Hematopoietic multipotent progenitor cell treated with erythropoietin and hydrocortisone succinate and interleukin-3 and kit ligand, for 8 days (in vitro differentiated cells): Measurements from ENCODE around the gene SLC25A21.
A peak's percentile ranks its signal among the peaks of the same experiment; 100 is the strongest.

ENCODE experiments used
- DNase-seq: peaks from one replicate; pipeline ENCODE4 v3.0.0-alpha.2; 2015

SLC25A21 gene

DNA sequence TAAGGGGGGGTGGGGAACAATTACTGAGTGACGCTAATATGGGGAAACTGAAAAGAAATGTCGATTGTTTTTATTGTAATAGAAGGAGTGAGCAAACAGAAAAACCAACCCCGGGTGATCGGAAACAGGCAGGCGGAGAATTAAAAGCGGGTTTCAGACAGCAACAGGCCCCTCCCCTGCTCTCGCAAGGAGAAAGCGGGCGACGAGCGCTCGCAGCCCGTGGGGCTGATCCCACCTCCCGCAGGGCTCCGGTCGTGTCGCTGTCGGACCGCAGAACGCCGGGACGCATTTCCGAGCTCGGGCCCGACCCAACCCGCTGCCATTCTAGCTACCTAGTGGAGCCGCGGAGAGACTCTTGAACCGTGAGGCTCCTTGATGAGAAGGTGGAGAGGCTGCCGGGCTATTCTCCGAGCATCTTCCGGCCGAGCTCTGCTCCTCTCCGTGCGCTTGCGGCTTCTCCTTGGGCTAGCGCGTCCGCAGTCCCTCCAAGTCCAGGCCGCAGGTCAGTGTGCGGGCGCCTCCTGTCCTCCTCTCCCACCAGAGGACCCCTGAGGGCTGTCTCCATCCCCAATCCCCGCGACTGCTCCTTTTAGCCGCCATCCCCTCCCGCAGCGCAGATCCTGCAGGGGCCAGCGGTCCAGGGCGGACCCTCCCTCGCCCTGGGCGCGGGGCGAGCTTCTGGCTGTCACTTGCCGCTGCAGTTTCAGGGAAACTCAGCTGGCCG is 514.8 kb downstream of the SLC25A21 start:
- no peak for DNase-seq

DNA sequence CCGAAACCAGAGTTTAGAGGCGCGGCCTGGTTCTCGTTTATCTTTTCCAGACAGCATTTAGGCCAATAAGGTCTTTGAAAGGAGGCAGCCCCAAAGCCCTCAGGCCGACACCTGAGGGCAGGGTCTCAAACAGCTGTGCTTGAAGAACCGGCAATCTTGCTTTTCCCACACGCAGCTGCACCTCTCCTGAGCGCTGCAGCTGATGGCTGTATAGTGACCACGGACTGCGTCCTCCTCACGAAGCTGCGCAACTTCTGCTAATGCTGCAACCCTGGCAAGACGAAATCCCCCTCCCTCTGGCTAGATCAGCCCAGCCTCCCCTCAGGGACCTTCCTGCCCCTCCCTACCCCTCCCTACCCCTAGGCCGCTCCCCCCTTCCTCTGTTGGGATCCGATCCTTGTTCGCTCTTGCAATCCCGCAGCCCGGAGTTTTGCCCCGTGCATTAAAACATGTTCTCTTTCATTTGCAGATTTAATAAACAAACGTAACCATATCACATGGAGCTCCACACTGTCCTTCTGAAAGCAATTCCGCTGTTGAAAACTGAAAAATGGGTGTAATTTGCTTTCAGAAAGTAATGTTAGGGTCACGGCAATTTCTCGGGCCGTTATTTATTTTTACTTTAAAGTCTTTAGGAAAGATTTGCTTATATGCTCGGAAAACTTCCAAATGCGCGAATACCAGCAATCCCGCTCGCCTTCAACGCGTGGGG is 515.6 kb downstream of the SLC25A21 start:
- DNase-seq, result no peak

DNA sequence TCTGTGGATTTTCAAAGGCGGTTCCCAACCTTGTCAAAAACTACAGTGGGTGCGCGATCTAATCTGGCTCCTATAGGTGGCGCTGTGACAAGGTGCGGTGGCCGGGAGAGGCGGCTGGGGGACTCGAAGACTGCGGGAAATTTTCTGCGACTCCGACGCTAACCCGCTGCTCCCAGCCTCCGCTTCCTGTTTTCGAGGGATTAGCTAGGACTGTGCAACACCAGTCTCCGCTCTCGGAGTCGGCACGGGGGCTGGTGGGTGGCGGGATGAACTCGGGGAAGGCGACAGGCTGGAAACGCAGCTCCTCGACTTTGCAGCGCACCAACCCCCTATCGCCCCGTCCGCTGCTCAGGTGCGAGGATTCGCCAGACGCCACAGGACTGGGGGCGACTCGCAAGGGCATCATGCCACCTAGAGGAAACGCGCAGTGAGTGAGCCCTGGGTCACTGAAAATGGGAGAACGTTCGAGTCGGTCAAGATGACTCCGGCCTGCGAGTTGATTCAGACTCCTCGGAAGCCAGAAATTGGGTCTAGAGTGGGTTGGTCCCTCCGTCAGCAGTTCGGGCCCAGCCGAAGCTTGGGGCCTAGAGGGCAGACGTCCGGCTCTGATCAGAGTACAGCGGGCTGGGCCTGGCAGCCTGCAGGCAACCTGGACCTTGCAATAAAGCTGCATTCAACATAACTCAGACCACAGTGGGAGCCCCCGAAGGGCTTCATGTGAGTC is 516.3 kb downstream of the SLC25A21 start:
- peak; percentile 45 for DNase-seq

DNA sequence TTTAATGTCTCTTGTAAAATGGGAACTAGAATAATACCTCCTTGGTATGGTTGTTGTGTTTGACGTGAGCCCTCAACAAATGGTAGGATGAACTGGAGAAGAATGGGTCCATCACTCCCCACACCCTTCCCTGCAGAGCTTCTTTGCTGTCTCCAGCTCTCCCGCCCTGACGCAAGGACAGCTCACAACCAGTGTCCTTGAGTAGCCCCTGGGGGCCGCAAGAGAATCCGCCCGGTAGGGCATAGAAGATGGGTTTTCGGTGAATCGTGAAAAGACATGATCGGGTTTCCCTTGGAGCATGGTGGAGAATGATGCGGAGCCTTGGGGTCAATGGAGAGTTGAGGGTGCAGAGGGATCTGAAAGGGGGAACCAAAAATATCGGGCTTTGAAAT is 516.8 kb downstream of the SLC25A21 start:
- DNase-seq, result no peak

DNA sequence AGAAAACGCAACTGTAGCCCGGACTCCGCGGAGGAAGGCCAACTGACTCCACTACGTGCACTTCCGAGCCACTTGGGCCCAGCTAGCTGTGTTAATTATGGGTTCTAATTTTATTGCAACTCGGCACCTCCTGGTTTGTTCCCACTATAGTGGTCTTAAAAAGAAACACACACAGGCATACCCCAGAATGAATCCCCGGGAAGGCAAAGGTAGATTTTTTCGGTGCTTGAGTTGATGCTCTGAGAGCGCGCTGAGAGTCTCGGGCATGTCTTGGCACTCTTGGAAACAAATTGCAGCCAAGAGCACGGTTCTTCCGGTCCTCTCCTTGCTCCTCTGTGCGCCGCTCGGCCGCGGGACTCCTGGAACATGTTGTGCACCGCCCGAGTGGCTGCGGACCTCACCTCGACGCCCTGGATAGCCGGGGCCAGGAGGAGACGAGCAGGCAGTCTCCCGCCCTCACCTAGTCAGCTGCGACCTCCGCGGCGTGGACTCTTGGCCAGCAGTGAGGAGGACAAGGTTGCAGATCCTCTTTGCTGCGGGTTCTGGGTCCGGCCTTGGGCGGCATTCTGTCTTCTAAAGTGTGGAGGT is 517.5 kb downstream of the SLC25A21 start:
- DNase-seq, result no peak

DNA sequence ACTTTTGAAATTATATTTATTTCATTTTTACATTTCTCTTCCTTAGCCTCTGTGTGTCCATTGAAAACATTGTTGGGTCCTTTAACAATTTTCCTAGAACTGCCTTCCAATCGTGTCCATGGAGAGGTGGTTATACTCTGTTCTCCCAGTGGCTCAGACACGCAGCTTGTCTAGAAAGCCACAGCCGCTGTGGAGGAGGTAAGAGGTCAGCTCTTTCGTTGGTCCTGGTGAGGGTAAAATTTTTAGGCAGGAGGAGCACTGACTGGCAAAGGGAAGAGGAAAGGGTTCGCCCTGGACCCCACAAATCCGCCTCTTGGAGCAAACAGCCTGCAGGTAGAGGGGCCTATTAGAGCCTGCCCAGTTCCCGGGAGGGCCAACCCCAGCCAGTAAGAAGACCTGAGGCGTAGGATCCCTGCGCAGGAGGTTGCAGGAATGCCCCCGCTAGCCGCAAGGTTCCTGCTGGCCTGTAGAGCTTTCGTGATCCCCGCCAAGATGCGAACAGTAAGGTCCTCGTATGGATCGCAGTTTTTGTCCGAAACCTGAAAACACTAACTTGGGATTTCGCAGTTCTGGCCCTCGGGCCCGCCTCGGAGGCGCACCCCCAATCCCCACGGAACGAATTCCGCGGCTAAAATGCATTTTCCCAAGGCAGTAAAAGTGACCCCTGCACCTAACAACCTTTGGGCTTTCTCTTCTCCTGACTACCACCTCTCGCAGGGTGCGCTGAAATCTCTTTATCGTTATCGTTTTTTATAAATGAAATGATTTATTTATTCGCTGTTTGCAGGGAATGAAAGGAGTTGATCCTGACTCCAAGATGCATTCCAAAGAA is 518.2 kb downstream of the SLC25A21 start:
- DNase-seq, result no peak

DNA sequence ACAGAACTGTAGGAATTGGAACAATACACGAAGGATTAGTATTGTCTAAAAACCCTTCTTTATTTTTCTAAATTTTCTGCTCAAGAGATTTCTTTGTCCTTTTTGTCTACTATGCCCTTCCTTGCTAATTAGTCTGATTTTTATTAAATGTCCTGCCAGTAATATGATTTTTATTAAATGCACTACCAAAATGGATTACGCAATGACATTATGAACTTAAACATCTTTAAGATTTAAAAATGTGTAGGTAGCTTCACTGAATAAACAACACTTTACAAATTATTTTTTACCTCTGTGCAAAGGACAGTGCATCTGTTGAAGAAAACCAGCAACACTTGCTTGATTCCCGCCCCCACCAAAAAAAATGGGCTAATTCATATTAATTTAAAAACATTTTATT is 519.0 kb downstream of the SLC25A21 start:
- no peak for DNase-seq

DNA sequence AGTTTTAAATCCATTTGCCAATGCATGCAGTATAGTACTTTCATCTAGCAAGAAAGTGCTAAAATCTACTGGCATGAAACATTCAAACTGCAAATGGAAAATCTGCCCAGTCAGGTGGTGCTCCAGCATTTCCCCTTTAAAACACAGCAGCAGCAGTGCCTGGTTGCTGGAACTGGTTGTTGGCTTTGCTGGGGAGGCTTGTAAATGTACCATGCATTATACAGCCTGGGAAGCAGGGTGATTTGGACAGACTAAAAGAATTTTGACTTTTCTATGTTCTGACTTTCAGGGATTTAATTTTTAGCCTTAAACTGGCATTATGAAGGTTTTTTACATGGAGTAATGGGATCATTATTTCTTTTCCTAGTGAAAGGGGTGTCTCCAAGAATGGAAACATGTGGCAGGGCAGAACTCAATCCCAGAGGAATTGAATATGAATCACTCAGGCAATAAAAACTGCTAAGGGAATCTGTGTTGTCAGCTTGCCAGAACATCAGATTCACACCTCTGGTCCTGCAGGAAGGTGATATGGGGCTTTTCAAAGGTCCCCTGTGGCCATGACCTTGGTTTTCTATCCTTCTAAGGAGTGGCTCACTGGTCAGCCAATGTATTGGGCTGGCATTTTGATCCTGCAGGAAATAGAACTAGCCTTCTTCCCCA is 519.7 kb downstream of the SLC25A21 start:
- DNase-seq, result no peak

DNA sequence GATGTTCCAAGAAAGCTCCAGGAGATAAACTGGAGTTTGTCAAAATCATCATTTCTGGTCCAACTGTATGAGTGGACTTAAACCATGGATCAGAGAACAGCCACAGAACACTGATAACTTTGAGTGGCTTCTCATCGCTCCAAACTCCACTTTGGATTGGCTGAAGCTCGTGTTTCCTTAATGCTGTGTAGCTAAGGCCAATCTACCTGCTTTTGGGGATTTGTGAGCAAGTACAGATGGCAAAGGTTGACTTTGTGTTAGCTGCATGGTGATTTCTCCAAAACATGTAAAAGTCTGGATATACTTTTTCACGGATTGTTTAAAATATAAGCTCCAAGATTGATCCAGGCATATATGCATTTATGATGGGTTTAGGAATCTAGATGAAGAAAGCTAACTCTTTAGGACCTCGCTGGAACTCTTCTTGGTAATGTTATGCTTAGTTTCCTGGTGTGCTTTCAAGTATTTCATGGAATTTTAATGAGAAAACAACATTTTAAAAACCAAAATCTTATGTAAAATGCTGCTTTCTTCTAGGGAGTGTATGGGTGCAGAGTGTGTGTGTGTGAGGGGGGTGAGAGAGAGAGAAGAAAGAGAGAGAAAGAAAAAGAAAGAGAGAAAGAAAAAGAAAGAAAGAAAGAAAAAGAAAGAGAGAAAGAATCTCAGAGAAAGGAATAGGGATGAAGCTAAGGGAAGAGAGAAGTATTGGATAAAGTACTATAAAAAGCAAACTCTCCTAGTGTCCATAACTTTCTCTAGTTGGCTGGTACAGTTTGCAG is 522.3 kb downstream of the SLC25A21 start:
- DNase-seq, result no peak

DNA sequence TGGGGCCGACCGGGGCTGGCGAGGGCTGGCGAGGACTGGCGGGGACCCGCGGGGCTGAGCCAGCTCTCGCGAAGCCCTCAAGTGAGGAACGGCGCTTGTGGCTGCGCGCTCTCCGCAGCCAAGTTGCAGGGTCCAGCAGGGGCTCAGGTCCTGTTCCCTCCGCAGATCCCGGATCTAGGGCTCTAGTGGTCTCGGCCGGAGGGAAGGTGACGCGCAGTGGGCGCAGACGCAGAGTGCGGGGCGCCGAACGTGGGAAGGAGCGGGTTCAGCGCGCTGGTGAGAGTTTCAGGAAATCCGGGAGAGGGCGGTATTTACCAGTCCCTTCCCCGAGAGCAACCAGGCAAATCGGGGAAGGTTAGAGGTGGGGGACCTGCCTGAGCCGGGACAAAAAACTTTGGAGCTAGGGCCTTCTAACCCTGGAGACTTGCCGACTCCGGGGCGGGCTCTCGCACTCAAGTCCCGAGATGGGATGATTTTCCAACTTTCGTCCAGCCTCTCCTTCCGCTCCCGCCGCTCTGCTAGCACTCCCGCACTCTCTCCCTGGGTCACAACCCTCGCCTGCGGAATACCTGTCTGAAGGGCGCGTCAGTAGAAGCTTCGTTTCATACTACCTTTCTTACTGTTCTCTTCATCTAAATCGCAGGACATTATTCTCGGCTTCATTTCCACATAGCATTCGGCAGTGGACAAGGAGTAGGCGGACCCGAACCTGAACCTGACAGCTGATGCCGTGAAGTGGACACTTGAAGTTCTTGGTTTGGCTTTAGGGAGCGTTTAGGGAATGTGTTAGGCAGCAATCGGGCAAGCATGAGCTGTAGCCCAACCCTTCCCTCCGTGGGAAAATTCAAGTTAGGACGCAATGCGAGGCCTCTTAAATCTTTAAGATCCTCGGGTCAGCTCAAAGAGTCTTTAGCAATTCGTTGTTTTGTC is 524.3 kb downstream of the SLC25A21 start:
- DNase-seq, result peak; percentile 31

DNA sequence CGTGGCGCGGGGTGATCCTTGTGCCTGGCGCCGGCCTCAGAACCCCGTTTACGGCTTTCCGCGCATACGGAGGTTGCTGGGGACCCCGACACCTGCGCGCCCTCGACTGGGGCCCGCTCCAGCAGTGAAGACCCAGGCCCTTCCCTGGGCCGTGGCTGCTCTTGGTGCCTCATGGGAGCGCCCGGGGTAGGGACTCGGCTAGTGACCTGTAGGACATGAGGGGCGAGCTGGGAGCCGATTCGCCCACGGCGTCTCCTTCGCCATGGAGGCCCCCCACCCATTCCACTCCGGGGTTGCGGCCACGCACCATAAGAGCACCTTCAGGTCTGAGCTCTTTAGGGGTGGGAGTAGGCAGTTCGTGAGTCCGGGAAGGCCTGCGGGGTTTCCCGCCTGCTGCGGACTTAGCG is 525.0 kb downstream of the SLC25A21 start:
- DNase-seq, result no peak

DNA sequence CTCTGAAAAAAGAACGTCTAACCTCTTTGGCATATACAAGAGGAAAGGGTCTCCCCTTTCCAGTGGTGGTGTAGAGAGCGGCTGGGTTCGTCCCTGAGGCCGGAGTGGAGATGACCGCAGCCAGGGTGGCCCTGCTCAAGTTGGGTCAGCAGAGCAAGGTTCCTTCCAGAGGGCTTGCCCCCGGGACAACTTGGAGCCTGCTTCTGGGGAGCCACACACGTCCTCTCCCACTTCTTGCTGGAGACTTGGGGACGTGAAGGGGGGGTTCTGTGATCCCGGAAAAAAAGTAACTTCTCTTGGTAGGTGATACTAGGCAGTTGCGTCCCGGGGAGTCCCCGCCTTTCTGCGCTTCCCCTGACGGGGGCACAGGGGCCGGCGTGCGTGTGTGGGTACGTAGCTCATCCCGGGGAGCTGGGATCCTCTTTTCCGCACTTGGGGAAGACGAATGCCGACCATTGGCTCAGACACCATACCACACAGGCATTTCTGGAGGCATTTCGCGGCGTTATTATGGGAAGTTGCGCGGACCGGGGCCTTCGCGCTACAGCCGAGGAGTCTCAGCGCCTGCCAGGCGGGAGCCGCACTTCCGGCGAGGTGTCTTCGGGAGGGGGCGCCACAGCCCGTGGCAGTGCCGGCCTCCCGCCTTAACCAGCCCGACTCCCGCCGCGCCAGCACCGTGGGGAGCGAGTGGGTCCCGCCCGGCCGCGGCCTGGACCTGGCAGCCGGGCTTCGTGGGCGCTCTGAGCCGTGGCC is 525.6 kb downstream of the SLC25A21 start:
- no peak for DNase-seq

DNA sequence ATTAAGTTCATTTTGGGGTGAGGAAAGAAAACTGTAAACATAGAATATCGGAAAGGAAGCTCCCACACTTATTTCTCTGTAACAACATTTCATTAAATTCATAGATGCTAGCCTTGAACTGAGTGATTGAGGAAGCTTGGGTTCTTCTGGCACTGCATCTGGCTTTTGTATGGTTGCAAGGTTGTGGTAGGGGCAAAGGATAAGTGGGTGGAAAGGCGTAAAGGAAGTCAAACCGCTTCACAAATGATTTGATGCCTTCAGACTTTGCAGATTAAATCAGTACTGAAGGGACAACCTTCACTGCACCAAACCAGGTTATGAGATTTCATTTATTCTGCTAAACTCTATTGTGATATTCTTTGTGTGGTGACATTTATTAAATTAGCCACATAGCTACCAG is 538.8 kb downstream of the SLC25A21 start:
- no peak for DNase-seq
